Glutamatergic neuron (in vitro differentiated cells): Measurements from ENCODE around the gene OTOGL. TPM values are rescaled to one million over a fixed set of nuclear protein-coding genes. Genes with fewer than 3 reads are reported as not detected.

Experiments used
- DNase-seq: peaks from one replicate; pipeline ENCODE4 v3.0.0; 2022
- H3K27ac Mint-ChIP-seq: one replicate; pipeline ENCODE4 v1.8.0; 2020; ENCODE audit warnings: mild to moderate bottlenecking, mixed read lengths, inconsistent platforms; ENCODE audit not compliant: unreplicated experiment
- H3K27me3 Mint-ChIP-seq: one replicate; pipeline ENCODE4 v1.8.0; 2020; ENCODE audit warnings: mild to moderate bottlenecking, moderate library complexity, mixed read lengths, inconsistent platforms; ENCODE audit not compliant: unreplicated experiment
- H3K36me3 Mint-ChIP-seq: one replicate; pipeline ENCODE4 v1.8.0; 2020; ENCODE audit warnings: mild to moderate bottlenecking, mixed read lengths, inconsistent platforms; ENCODE audit not compliant: unreplicated experiment
- H3K4me1 Mint-ChIP-seq: one replicate; pipeline ENCODE4 v1.8.0; 2020; ENCODE audit warnings: mild to moderate bottlenecking, low read depth, mixed read lengths, inconsistent platforms; ENCODE audit not compliant: unreplicated experiment
- H3K4me3 Mint-ChIP-seq: one replicate; pipeline ENCODE4 v1.8.0; 2020; ENCODE audit warnings: mild to moderate bottlenecking, mixed read lengths, inconsistent platforms; ENCODE audit not compliant: unreplicated experiment
- H3K9me3 Mint-ChIP-seq: one replicate; pipeline ENCODE4 v1.8.0; 2020; ENCODE audit warnings: mild to moderate bottlenecking, moderate library complexity, mixed read lengths, inconsistent platforms; ENCODE audit not compliant: unreplicated experiment
- total RNA-seq: library from RNA; stranded (reverse); fragmentation: NEBNext Ultra II Directional; extraction: Animal tissue kit (Norgen Biotek cat#: 25700); gene quantifications from one replicate; pipeline ENCODE4 v1.2.1, GENCODE V29; 2021; ENCODE audit not compliant: unreplicated experiment
- TF ChIP-seq, protein P1 (sequence below): fragments of 200-600 bp; sonication (generic); IDR thresholded peaks from one replicate; pipeline ENCODE4 v1.5.0; 2021; ENCODE audit not compliant: partially characterized antibody, unreplicated experiment

Gene OTOGL
- total RNA-seq, 1 donor from 2014 or later: 0.83 TPM

DNA sequence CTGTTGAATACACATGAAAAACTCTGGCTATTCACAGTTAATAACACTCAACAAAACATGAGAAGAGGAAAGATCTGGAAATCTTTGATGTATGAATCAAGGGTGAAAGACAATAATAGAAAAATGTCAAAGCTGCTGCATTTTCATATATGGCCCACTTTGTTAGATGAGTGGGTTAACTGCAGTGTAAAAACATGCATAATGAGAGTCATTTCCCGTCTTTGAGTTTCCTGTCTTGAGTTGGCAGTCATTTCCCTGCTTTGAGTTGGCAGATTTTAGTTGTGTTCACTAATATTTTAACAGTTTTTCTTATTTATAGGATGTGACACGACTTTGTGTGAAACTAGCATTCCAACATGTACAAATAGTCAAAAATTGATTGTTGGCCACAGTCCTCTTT lies 256.8 kb downstream of the OTOGL start:
- Mint-ChIP-seq H3K4me1 (no peaks in the 10 kb centered on the region), H3K27ac (no peak overlapping the region), H3K27me3 (no peaks in the 10 kb centered on the region), H3K4me3 (no peak overlapping the region), H3K9me3 (no peaks in the 10 kb centered on the region), H3K36me3 (no peaks in the 10 kb centered on the region)
- TF ChIP-seq, protein P1, sequence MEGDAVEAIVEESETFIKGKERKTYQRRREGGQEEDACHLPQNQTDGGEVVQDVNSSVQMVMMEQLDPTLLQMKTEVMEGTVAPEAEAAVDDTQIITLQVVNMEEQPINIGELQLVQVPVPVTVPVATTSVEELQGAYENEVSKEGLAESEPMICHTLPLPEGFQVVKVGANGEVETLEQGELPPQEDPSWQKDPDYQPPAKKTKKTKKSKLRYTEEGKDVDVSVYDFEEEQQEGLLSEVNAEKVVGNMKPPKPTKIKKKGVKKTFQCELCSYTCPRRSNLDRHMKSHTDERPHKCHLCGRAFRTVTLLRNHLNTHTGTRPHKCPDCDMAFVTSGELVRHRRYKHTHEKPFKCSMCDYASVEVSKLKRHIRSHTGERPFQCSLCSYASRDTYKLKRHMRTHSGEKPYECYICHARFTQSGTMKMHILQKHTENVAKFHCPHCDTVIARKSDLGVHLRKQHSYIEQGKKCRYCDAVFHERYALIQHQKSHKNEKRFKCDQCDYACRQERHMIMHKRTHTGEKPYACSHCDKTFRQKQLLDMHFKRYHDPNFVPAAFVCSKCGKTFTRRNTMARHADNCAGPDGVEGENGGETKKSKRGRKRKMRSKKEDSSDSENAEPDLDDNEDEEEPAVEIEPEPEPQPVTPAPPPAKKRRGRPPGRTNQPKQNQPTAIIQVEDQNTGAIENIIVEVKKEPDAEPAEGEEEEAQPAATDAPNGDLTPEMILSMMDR: no peak
- DNase-seq: no peak

GRCh38 chr12:80359703-80360102 lies 260.4 kb downstream of the OTOGL start:
- H3K4me1 Mint-ChIP-seq: no peaks in the 10 kb centered on the region
- TF ChIP-seq, protein P1: no peak
- DNase-seq: no peak
- no peak overlapping the region for H3K27ac Mint-ChIP-seq
- H3K27me3 Mint-ChIP-seq: no peaks in the 10 kb centered on the region
- no peaks in the 10 kb centered on the region for H3K36me3 Mint-ChIP-seq
- no peak overlapping the region for H3K4me3 Mint-ChIP-seq
- H3K9me3 Mint-ChIP-seq: no peaks in the 10 kb centered on the region

DNA sequence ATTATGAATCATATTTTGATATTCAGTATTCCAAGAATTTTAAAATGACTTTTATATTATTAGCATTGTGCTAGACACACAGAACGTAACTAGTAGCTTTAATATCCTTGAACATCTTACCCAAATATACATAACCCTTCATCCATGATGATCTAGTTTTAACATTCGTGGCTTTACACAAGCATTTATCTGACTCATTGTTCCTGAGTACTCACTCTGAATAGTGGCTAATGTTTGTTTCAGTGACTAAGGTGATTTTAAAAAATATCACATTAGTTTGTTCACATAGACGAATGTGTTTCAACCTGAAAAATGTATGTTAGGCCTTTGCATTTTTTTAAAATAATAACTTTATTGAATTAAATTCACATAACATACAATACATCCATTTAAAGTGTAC lies 264.7 kb downstream of the OTOGL start:
- TF ChIP-seq, protein P1: no peak
- Mint-ChIP-seq H3K27me3 (no peaks in the 10 kb centered on the region), H3K27ac (no peak overlapping the region), H3K4me3 (no peak overlapping the region), H3K9me3 (no peaks in the 10 kb centered on the region), H3K4me1 (no peaks in the 10 kb centered on the region), H3K36me3 (no peaks in the 10 kb centered on the region)
- no peak for DNase-seq

- H3K9me3 Mint-ChIP-seq: peaks cover 2% of the 10 kb centered on the region
- H3K4me3 Mint-ChIP-seq: no peak overlapping the region
- H3K27ac Mint-ChIP-seq: no peak overlapping the region
- no peak for DNase-seq
- no peaks in the 10 kb centered on the region for H3K36me3 Mint-ChIP-seq
- H3K27me3 Mint-ChIP-seq: no peaks in the 10 kb centered on the region
- TF ChIP-seq, protein P1: no peak
- no peaks in the 10 kb centered on the region for H3K4me1 Mint-ChIP-seq
These were observed 274.3 kb downstream of the OTOGL start for GRCh38 chr12:80373666-80374065.

DNA sequence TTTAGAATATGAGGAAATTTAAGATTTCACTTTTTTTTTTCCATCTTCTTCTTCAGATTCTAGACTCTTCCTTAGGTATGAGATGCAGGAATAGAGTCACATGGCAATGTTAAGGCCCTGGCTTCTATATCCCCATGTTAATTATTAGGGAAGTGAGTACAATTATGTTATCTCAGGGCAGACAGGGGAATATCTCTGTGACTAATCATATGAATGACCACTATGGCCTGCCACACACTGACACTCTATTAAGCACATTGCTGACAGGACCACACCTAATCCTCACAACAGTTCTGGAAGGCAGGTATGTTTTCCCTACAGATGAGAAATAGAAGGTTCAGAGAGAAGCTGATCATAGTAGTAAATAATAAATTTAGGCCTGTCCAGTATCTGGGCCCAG lies 275.3 kb downstream of the OTOGL start:
- no peaks in the 10 kb centered on the region for H3K27me3 Mint-ChIP-seq
- TF ChIP-seq, protein P1: no peak
- no peaks in the 10 kb centered on the region for H3K36me3 Mint-ChIP-seq
- DNase-seq: no peak
- no peak overlapping the region for H3K4me3 Mint-ChIP-seq
- no peak overlapping the region for H3K27ac Mint-ChIP-seq
- peaks cover 2% of the 10 kb centered on the region for H3K9me3 Mint-ChIP-seq
- H3K4me1 Mint-ChIP-seq: no peaks in the 10 kb centered on the region
